Motor neuron (in vitro differentiated cells): ENCODE data around the gene GHR. TPM values are rescaled to one million over a fixed set of nuclear protein-coding genes. Genes with fewer than 3 reads are reported as not detected.

ENCODE experiments used
- ATAC-seq, 8 experiments: fragments of 200-7000 bp; cut with Tn5 transposase; replicated peaks in 6 of 8; 2 replicates each; pipeline ENCODE4 v1.8.0; 2021; ENCODE audit warnings: mild to moderate bottlenecking in 8 of 8, moderate library complexity in 8 of 8
- H3K27ac ChIP-seq, 2 donors: fragments of 250-450 bp; sonication (Bioruptor Pico); 2 replicates each; pipeline ENCODE4 v1.9.0; 2021; ENCODE audit warnings: antibody characterized with exemption in 2 of 2, mild to moderate bottlenecking in 2 of 2, moderate library complexity in 1 of 2
- H3K4me1 ChIP-seq, 2 donors: fragments of 250-450 bp; sonication (Bioruptor Pico); replicated peaks in 1 of 2; 2 replicates each; pipeline ENCODE4 v1.6.1; 2021; ENCODE audit warnings: antibody characterized with exemption in 2 of 2, mild to moderate bottlenecking in 2 of 2, moderate library complexity in 1 of 2
- H3K4me3 ChIP-seq, 5 donors: fragments of 250-450 bp; sonication (Bioruptor Pico); 2 replicates each; pipeline ENCODE4 v1.9.0; 2021; ENCODE audit warnings: antibody characterized with exemption in 5 of 5, mild to moderate bottlenecking in 5 of 5, moderate library complexity in 4 of 5
- WGBS, 10 experiments: fragments of 450-650 bp; shearing (Covaris generic); methylation state at CpG; one replicate each; pipeline ENCODE4 v1.0.0; 2022; 5-methylcytosine and 5-hydroxymethylcytosine counted together
- in situ Hi-C, 9 experiments: fragments of 400-800 bp; cut with MboI; loops; one replicate each; pipeline ENCODE4 v1.15.0; 2021; ENCODE audit warnings: low sequenced_read_pairs in 9 of 9, low pct_unique_long_range_greater_than_20kb in 2 of 9; ENCODE audit not compliant: unreplicated experiment in 9 of 9
- total RNA-seq, 8 experiments: library from RNA; unstranded; fragments of 300-600 nt; gene quantifications; 2 replicates each; pipeline versions ENCODE4 v1.2.3 to v1.2.4, GENCODE V29; 2022

GHR gene
- total RNA-seq, 8 experiments from 2014 or later = 0.33 to 11.8 (median 2.2) TPM

DNA sequence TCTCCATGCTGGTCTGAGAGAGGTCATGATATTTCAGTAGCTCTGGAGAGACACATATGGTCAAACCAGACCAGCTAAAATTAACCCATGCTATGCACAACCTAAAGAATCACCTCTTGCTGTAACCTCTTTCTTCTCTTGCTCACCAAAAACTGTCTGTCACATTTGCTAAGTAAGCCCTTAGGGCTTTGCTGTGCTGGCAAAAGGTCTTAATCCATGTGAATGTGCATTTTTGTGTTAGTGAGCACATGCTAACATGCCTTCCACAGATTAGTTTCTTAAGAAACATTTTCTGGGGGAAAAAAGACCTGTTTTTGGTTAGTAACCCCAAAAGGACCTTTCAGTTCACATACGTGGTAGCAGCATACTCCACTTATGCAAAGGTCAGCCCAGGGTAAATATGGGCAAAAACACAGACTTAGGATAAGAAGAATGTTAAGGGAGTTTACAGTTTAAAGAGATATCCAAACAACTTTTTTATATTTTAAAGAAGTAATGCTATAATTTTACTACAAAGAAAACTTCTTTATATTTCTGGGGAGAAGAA, 209.2 kb downstream of the GHR start:
- Histone ChIP-seq H3K4me3 (no peak overlapping the region), H3K27ac (no peak overlapping the region), H3K4me1 (no peaks in the 10 kb centered on the region)
- 0 to 86% (median 36%) methylated on average over 1 of the region's 1 CpG; no CpG with 5 or more reads in 2 of the 10 experiments for WGBS, 10 experiments
- peak in 3 of 8 experiments; percentile 61 to 79 (median 72) for ATAC-seq
- in situ Hi-C loops = no loop called here

DNA sequence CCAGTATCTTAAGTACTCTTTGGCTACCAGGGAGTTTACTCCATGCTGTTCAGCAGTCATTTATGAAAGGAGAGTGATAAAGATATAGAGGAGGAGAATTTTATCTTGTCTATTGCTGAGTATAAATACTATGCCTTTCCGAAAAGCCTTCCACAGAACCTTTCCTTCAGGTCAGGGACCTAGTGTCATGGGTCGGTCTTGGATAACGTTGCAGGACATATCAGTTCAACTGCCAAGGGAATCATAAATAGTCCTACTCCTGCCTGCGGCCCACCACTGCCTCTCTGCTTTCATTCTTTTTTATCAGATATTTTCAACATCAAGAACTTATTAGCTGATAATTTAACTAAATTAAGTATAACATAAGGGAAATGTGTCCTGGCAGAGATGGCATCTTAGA, 211.3 kb downstream of the GHR start:
- H3K27ac ChIP-seq = no peak overlapping the region
- in situ Hi-C loops = no loop called here
- H3K4me3 ChIP-seq = no peak overlapping the region
- no peak for ATAC-seq
- 71 to 100% (median 92%) methylated on average over 1 to 4 of the region's 4 CpGs; no CpG with 5 or more reads in 3 of the 10 experiments for WGBS, 10 experiments
- no peaks in the 10 kb centered on the region for H3K4me1 ChIP-seq

DNA sequence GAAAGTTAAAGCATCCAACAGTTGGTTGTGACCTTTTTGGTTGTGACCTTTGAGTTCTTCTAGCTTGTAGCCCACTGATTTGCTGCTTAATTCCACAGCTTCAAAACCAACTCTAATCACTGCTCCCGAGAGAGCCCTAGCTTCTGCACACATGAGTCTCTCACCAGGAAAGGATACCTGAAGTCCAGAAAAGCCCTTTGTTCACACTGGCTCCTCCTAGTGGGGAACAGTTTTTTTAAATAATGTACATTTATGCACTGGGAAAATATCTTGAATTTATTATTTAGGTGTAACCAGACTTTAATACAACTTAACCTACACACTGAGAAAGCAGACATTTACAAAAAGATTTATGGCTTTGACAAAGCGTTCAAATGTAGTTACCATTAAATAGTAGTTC, 213.2 kb downstream of the GHR start:
- in situ Hi-C loops = no loop called here
- H3K4me3 ChIP-seq = no peak overlapping the region
- ATAC-seq = no peak
- no peaks in the 10 kb centered on the region for H3K4me1 ChIP-seq
- H3K27ac ChIP-seq = no peak overlapping the region
- 48 to 100% (median 81%) methylated on average over 1 to 2 of the region's 2 CpGs for WGBS, 10 experiments

GRCh38 chr5:42636946-42637345, 213.7 kb downstream of the GHR start:
- in situ Hi-C loops = no loop called here
- no peak overlapping the region for H3K27ac ChIP-seq
- no peaks in the 10 kb centered on the region for H3K4me1 ChIP-seq
- 57 to 100% (median 92%) methylated on average over 1 of the region's 1 CpG; no CpG with 5 or more reads in 1 of the 10 experiments for WGBS, 10 experiments
- no peak overlapping the region for H3K4me3 ChIP-seq
- no peak for ATAC-seq

DNA sequence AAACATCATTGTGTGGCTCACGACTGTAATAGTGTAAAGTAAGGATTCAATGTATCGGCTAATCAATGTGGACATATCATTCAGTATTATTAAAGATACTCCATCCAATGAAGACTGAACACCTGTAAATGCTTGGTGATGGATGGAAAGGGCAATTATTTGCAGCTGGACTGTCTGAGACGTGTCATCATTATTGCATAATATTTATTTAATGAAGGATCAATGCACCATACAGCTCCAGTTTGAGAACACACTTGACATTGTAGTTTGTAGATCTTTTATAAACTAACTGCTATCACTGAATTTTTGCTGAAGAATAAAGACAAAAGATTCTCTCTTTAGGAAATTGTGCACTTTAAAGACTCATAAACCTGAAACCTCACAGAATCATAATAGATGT, 215.7 kb downstream of the GHR start:
- 8 to 89% (median 80%) methylated on average over 2 to 3 of the region's 3 CpGs; no CpG with 5 or more reads in 3 of the 10 experiments for WGBS, 10 experiments
- Histone ChIP-seq H3K4me3 (no peak overlapping the region), H3K27ac (no peak overlapping the region), H3K4me1 (no peaks in the 10 kb centered on the region)
- in situ Hi-C loops = no loop called here
- no peak for ATAC-seq

DNA sequence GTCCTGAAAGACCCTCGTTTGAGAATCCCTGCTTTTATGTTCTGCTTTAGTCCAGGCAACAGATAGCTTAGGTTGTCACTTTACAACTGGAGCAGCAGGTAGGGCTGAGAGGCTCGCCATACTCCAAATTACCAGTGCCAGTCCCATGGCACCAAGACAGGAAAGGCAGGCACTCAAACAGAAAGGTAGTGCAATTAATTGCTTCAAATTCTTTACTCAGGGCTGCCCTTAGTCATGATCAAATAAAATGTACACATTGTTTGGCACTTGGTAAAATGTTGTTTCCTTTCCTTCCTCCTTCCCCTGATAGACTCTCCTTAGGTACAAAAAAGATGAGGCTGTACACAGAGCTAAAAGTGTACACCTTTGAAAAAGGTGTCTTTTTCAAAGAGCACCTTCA, 217.6 kb downstream of the GHR start:
- 17 to 100% (median 87%) methylated on average over 1 to 2 of the region's 2 CpGs; no CpG with 5 or more reads in 2 of the 10 experiments for WGBS, 10 experiments
- ATAC-seq = no peak
- in situ Hi-C loops = no loop called here

DNA sequence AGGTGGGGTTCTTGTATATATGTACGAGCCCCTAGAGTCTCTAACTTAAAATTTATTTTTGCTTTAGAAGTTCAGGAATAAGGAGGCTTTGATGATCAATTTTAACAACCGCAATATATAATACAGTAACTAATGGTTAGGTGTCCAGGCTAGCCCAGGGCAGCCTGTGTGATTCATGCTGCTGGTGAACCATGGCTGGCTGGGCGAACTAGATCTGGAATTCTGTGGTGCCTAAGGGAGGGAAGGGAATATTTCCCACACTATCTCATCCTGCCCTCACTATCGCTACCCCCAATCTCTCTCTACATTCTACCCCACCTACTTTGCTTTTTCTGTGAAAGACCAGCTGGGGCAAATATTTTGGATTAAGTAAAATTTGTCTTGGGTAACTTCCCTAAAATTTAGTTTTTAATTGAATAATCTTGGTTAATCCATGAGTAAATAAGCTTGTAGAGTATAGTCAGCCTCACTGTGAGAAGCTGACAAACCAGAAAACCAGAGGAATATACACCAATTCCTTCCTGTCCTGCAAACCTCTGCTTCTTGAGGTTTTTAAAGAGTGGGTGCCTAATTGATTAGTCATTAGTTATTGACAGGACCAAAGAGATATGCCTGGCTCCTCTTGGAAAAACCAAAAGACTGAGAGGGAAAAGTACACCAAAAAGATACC, 218.2 kb downstream of the GHR start:
- H3K4me3 ChIP-seq = no peak overlapping the region
- in situ Hi-C loops = no loop called here
- ATAC-seq = peak in 2 of 8 experiments; percentile 37 to 51
- H3K4me1 ChIP-seq = no peaks in the 10 kb centered on the region
- WGBS, 10 experiments = 51 to 100% (median 92%) methylated on average over 1 to 3 of the region's 4 CpGs
- H3K27ac ChIP-seq = no peak overlapping the region

More for the DNA sequence above, 217.6 kb downstream of the GHR start:
- no peak overlapping the region for H3K4me3 ChIP-seq
- no peak overlapping the region for H3K27ac ChIP-seq
- no peaks in the 10 kb centered on the region for H3K4me1 ChIP-seq

- WGBS, 10 experiments = 48 to 91% (median 83%) methylated on average over 1 to 4 of the region's 4 CpGs
- H3K27ac ChIP-seq = no peak overlapping the region
- no peak overlapping the region for H3K4me3 ChIP-seq
- H3K4me1 ChIP-seq = no peaks in the 10 kb centered on the region
- ATAC-seq = no peak
- in situ Hi-C loops = no loop called here
Measured at GRCh38 chr5:42642006-42642405, 218.8 kb downstream of the GHR start.

DNA sequence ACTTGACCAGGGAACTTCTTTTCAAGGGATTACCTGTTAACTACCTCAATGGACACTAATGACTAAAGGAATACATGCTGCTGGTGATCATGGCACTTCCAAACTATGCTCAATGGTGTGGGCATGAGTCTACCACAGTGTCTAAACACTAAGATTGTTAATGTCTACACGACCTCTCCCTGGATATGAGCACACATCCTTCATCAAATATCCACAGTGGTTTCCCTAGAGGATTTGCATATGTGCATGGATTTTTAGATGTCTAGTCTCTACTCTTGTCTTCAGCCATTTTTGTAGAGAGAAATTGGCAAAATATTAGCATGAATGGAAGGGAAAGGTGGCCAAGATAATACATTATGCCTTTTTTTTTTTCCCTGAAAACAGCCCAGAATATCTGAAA, 220.1 kb downstream of the GHR start:
- in situ Hi-C loops = no loop called here
- 40 to 100% (median 69%) methylated on average over 1 of the region's 1 CpG; no CpG with 5 or more reads in 4 of the 10 experiments for WGBS, 10 experiments
- Histone ChIP-seq H3K27ac (no peak overlapping the region), H3K4me3 (no peak overlapping the region), H3K4me1 (no peaks in the 10 kb centered on the region)
- peak in 2 of 8 experiments; percentile 56 to 57 for ATAC-seq

DNA sequence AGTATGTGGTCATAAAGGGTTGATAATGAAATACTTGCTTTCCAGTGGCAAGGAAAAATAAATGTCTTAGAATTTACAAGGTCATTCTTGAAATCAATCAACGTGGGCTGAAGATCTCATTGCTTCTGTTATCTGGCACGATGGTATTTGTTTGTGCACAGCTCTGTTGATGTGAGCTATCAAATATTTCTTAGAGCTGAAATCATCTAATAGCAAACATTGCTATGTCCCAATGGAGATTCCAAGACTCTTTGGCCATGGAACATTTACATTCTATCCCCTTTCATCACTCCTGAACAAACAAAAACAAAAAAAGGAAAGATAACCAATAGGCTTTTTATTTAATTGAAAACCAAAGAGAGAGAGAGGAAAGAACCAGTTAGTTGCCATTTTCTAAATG, 221.9 kb downstream of the GHR start:
- no peak overlapping the region for H3K4me3 ChIP-seq
- H3K4me1 ChIP-seq = peaks cover 6 to 7% of the 10 kb centered on the region in 2 donors
- no peak for ATAC-seq
- WGBS, 10 experiments = 13 to 100% (median 84%) methylated on average over 1 to 2 of the region's 2 CpGs
- in situ Hi-C loops = no loop called here
- H3K27ac ChIP-seq = no peak overlapping the region

DNA sequence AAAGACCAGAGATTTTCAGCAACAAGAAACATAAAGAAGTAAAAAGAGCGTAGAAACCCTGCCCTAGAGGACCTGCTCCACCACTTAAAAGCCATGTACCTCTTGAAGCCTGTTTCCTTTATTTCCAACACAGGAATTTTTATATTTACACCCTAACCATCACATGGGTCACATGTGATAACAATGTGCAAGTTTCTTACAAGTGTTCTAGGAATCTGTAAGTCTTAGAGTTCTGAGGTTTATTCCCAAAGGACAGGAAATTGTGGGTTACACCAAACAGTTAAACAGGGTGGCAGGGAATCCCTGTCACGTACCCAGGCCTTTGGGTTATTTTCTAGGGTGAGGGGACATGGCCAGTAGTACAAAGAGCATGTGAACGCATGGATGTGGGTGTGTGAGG, 224.8 kb downstream of the GHR start:
- 18 to 96% (median 80%) methylated on average over 1 to 3 of the region's 3 CpGs; no CpG with 5 or more reads in 1 of the 10 experiments for WGBS, 10 experiments
- in situ Hi-C loops = no loop called here
- peaks cover 7 to 14% of the 10 kb centered on the region in 2 donors for H3K4me1 ChIP-seq
- no peak overlapping the region for H3K4me3 ChIP-seq
- H3K27ac ChIP-seq = no peak overlapping the region
- ATAC-seq = no peak

DNA sequence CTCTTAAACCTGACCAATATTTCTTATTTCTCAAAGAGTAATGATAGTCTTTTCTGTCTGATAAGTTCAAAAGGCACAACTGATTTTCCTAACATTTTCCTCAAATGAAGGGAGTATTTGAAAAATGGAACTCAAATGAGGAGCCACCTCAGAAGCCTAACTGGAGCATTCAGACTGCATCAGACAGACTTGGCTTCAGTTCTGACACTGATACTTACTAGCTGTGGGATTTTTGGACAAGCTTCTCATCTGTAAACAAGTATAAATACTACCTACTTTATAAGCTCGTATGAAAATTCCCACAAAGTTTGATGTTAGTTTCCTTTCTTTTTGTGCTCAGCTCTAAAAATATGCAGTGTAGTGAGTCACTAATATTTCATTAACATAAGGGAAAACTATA, 225.7 kb downstream of the GHR start:
- H3K4me3 ChIP-seq = no peak overlapping the region
- in situ Hi-C loops = no loop called here
- 0 to 92% (median 62%) methylated on average over 1 of the region's 1 CpG; no CpG with 5 or more reads in 2 of the 10 experiments for WGBS, 10 experiments
- H3K4me1 ChIP-seq = peaks cover 7 to 14% of the 10 kb centered on the region in 2 donors
- peak in 1 of 8 experiments; percentile 25 for ATAC-seq
- H3K27ac ChIP-seq = no peak overlapping the region

GRCh38 chr5:42650084-42650483, 226.8 kb downstream of the GHR start:
- Histone ChIP-seq H3K27ac (peak overlapping the region in 1 of 2 donors; percentile 18), H3K4me1 (peaks cover 7 to 14% of the 10 kb centered on the region in 2 donors), H3K4me3 (no peak overlapping the region)
- WGBS, 10 experiments = 29 to 81% (median 57%) methylated on average over 2 to 3 of the region's 3 CpGs
- peak in 5 of 8 experiments; percentile 62 to 88 (median 73) for ATAC-seq
- in situ Hi-C loops = no loop called here

- no peak for ATAC-seq
- 40 to 100% (median 92%) methylated on average over 2 of the region's 2 CpGs; no CpG with 5 or more reads in 1 of the 10 experiments for WGBS, 10 experiments
- in situ Hi-C loops = no loop called here
- Histone ChIP-seq H3K4me3 (no peak overlapping the region), H3K4me1 (peaks cover 7 to 14% of the 10 kb centered on the region in 2 donors), H3K27ac (no peak overlapping the region)
Measured at GRCh38 chr5:42653705-42654104, 230.5 kb downstream of the GHR start.
